ENCODE data around the gene DNAJC5. TPM values are rescaled to one million over a fixed set of nuclear protein-coding genes. Genes with fewer than 3 reads are reported as not detected.

DNAJC5 gene, protein sequence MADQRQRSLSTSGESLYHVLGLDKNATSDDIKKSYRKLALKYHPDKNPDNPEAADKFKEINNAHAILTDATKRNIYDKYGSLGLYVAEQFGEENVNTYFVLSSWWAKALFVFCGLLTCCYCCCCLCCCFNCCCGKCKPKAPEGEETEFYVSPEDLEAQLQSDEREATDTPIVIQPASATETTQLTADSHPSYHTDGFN
- total RNA-seq = 39.3 and 46.8 TPM in 2 replicates

DNA sequence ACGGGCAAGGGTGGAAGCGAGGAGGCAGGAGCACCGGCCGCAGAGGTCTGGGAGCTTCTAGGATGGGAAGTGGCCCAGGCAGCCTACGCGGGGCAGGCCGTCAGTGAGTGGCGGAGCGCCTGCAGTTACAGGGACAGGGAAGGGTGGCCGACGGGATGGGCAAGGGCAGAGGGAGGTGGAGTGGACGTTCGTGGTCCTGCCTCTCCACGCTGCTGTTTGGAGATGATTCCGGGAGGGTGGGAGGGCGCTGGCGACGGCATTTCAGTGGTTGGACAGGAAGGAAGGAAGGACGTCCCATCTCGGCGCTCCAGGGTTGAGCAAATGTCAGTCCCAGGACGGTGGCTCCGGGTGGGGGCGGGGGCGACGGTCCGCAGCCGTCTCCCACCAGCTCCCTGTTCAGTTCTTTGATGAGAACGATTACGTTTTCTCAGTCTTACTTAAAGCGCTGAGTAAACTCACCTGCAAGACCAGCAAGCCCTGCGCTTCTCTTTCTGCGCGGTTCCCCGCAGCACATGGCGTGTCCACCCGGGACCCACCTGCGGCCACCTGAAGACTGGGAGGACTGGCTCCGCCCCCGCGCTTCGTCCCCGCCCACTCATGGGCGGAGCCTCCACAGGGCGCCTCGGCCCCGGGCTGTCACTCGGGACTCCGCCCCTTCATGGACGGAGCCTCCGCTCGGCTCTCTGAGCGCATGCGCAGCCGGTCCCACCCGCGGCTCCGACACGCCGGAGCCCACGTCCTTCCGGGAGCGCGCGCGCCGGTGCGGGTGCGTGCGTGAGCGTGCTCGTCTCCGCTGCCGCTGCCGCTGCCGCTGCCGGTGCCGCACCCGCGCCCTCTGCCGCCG lies at the start of gene DNAJC5:
TSS of gene DNAJC5 (plus strand) at position 769 of the 844 bp plus-strand sequence. CDS start 33,220 bp downstream, outside the sequence.

DNA sequence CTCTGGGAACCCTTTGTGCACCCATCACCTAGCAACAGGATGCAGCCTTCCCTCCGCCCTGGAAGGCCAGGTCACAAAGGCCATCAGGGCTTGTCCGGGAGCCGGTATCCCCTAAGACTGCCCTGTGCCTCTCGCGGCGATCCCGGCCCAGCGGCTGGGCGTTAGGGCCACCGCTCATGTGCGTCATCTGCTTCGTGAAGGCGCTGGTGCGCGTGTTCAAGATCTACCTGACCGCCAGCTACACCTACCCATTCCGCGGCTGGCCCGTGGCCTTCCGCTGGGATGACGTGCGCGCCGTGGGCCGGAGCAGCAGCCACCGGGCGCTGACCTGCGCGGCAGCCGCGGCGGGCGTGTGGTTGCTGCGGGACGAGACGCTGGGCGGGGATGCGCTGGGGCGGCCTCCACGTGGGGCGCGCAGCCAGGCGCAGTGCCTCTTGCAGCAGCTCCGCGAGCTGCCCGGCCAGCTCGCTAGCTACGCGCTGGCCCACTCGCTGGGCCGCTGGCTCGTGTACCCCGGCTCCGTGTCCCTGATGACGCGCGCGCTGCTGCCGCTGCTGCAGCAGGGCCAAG lies 33.5 kb upstream of the DNAJC5 start, which contains the start of gene ABHD16B:
TSS of gene ABHD16B (plus strand) at position 134 of the 570 bp plus-strand sequence. CDS start at position 177, 43 bp downstream.

DNA sequence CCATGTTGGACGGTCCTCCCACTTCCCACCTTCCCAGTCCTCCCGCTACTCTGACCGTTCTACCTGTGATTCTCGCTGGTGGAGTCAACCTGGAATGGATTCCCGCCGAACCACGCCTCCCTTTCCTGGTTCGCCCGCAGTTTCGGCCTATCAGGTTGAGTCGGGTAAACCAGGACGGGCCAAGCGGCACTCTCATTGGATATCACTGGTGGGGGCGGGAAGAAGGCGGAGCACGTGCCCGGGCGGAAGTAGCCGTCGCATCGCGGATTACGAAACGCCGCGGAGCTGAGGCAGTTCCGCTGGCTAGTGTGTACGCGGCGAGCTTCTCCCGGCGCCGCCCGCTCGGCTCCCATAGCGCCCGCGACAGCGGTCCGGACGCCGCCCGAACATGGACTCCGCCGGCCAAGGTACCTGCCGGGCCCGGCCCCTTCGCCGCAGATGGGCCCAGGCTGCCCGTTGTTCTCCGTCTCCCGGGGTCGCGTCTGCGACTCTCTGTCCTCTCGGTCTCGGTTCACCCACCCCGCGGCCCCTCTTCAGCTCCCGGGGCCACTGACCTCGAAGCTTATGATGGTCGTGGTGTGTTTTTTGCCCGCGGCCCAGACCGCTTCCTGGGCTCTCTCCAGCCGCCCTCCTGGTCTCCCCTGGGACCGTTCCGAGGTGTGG lies 29.8 kb upstream of the DNAJC5 start, which contains the start of gene TPD52L2:
TSS of gene TPD52L2 (plus strand) at position 293 of the 663 bp plus-strand sequence. CDS start at position 389, 96 bp downstream.

DNA sequence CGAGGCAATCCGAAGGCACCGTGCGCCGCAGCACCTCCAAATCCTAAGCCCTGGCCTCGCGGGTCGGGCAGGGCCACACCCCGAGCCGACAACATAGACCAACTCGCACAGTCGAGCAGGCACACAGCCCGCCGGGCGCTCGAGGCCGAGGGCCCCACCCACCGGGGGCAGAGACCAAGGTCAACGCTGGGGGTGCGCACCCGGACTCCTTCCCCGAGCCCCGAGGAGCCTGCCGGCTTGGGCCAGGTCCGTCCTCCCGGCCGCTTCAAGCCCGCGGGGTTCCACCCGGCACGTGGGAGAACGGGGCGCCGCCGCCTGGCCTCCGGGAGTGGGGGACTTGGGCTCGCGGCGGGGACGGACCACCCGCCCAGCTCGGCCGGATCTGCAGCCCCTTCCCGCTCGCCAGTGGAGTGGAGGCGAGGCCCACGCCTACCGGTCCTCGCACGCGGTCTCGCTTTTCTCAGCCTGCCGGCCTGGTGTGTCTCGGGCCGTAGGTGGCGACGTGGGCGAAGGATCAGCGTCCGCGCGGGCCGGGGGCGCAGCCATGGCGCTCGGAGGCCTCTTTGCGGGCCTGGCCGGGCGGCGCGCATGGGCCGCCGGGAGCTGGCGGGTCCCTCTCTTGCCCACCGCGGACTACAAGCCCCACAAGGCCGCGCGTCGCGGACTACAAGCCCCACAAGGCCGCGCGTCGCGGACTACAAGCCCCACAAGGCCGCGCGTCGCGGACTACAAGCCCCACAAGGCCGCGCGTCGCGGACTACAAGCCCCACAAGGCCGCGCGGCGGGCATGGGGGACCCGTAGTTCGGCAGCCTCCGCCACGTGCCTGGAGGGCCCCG lies 61.1 kb downstream of the DNAJC5 start, which contains the start of gene UCKL1:
TSS of gene UCKL1 (minus strand) at position 590 of the 837 bp plus-strand sequence. CDS start at position 546, 44 bp downstream.

DNA sequence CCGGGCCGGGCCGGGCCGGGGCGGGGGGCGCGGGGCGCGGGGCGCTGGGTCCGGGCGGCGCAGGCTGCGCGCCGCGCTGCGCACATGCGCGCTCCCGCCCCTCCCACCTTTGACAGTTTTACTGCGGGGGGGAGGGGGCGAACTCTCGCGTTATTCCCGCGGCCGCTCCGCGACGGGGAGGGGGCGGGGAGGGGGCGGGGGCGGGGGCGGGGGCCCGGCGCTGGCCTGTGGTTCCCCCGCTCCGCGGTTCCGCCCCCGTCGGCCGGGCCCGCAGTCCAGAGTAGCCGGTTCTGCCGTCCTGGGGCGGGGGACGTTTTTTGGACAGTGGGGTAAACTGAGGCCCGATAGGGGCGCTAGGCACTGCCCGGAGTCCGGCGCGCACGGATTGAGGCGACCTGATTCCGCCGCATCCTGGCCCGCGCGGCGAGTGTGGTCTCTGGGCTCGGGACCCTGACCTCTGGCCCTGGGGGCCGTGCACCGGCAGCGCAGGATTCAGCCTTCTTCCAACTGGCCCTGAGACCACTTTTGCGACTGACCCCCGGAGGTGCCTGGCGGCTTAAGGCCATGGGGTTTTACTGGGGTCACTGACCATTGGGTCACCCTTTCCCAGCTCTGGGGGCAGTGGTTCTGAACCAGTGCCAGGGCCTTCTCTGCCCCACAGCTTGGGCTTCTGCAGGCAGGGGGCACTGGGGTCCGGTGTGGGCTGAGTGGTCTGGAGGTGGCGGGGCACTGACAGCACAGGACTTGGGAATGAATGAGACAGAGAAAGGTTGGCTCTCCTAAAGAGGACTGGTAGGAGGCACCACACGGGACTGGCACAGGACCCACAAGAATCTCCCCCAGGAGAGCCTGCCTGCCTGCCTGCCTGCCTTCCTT lies 75.2 kb downstream of the DNAJC5 start, which contains the start of gene ZNF512B:
TSS of gene ZNF512B (minus strand) at position 93 of the 876 bp plus-strand sequence. CDS start 1,980 bp downstream, outside the sequence.

DNA sequence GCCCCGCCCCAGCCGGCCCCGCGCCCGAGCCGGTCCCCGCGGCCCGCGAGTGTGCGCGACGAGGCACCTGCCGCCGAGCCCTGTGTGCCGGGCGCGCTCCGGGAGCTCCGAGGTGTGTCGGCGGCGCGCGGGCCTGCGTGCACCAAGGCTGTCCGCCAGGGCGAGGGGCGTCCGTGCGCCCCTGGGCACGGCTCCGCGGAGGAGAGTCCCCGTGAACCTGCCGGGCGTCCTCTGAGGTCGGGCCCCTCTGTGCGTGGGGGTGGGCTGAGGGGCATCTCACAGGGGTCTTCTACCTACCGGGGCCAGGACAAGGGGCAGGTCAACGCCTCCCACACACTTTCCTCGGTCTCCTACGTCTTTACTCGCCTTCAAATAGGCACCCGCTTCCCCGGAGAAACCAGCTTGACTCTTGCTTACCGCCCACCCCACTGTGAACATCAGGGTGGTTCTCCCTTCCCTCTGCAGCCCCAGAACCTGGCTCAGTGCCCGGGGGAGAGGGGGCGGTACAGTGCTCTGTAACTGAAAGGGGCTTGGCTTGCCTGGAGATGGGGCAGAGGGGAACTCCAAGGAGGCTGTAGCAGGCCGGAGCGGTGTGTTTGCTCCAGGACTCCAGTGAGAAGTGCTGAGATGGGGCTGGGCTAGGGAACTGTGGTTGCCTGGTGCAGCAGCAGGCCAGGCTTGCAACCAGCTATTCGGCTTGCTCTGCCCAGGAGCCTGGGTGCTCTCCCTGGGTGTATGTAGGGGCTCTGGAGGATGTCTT lies 84.8 kb downstream of the DNAJC5 start, which contains the start of gene SAMD10:
TSS of gene SAMD10 (minus strand) at position 86 of the 760 bp plus-strand sequence. CDS start 175 bp downstream, outside the sequence.

DNA sequence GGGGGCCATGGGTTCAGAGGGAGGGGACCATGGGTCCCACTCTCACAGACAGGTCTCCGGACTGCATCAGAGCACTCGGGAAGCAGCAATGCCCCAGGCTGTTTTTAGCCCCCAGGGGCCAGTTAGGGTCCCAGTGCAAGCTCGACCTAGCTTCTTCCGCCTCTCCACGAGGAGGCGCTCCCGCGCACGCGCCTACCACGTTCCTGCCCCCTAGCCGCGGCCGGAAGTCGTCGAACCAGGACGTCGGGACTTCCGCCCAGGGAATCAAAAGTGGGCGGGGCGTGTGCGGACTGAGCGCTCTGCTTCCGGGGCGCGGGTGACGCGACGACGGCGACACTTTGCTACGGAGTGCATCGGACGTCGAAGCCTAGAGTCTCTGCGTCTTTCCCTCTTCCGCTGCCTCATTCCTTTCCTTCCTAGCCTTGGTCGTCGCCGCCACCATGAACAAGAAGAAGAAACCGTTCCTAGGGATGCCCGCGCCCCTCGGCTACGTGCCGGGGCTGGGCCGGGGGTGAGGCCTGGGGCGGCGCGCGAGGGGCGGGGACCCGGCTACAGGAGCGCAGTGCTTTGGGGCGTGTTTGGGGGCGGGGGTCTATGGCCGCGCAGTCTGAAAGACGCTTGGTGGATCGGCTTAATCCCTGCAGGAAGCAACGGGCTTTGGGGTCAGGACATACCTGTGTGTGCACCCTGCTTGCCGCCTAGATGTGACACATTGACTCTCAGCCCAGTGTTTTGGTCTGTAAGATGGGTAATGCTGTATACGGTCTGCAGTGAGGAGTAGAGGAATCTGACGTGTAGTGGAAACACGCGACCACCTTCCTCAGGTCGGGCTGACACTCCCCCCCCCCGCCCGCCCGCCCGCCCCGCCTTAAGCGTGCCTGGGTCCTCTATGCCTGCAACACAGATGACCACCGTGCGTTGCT lies 86.1 kb downstream of the DNAJC5 start, which contains the start of gene PRPF6:
TSS of gene PRPF6 (plus strand) at position 327 of the 923 bp plus-strand sequence. CDS start at position 441, 114 bp downstream.

Other genes with a start within 250 kb of the DNAJC5 start
- 20.7 and 69.0 TPM in 2 replicates for gene STMN3, start 241.7 kb upstream of the DNAJC5 start, total RNA-seq
- gene RTEL1, start 236.8 kb upstream of the DNAJC5 start, total RNA-seq = 14.2 and 24.3 TPM in 2 replicates
- gene TNFRSF6B, start 198.5 kb upstream of the DNAJC5 start, total RNA-seq = 127 and 248 TPM in 2 replicates
- 35.5 and 39.4 TPM in 2 replicates for gene ARFRP1, start 187.2 kb upstream of the DNAJC5 start, total RNA-seq
- gene ZGPAT, start 187.1 kb upstream of the DNAJC5 start, total RNA-seq = 29.5 and 34.1 TPM in 2 replicates
- 3.9 and 6.5 TPM in 2 replicates for gene LIME1, start 158.5 kb upstream of the DNAJC5 start, total RNA-seq
- gene SLC2A4RG, start 155.3 kb upstream of the DNAJC5 start, total RNA-seq = 68.1 and 97.0 TPM in 2 replicates
- gene ZBTB46, start 63.9 kb upstream of the DNAJC5 start, total RNA-seq = 1.8 and 5.6 TPM in 2 replicates
- not detected in 2 replicates for gene ABHD16B, start 33.6 kb upstream of the DNAJC5 start, total RNA-seq
- 99.1 and 136 TPM in 2 replicates for gene TPD52L2, start 29.9 kb upstream of the DNAJC5 start, total RNA-seq
- gene UCKL1, start 61.3 kb downstream of the DNAJC5 start, total RNA-seq = 31.1 and 38.3 TPM in 2 replicates
- 8.3 and 15.5 TPM in 2 replicates for gene ZNF512B, start 74.8 kb downstream of the DNAJC5 start, total RNA-seq
- gene SAMD10, start 84.5 kb downstream of the DNAJC5 start, total RNA-seq = 6.4 and 10.3 TPM in 2 replicates
- 46.4 and 48.6 TPM in 2 replicates for gene PRPF6, start 86.0 kb downstream of the DNAJC5 start, total RNA-seq
- 0.25 TPM in 1 of 2 replicates, not detected in the other for gene C20orf204, start 141.1 kb downstream of the DNAJC5 start, total RNA-seq
- not detected in 2 replicates for gene SOX18, start 154.5 kb downstream of the DNAJC5 start, total RNA-seq
- 20.2 and 46.8 TPM in 2 replicates for gene TCEA2, start 168.1 kb downstream of the DNAJC5 start, total RNA-seq
- 9.9 and 21.3 TPM in 2 replicates for gene RGS19, start 184.4 kb downstream of the DNAJC5 start, total RNA-seq
- gene OPRL1, start 185.0 kb downstream of the DNAJC5 start, total RNA-seq = 0.33 and 1.5 TPM in 2 replicates
- gene LKAAEAR1, start 189.3 kb downstream of the DNAJC5 start, total RNA-seq = 0.49 TPM in 1 of 2 replicates, not detected in the other
- gene NPBWR2, start 212.4 kb downstream of the DNAJC5 start, total RNA-seq = not detected in 2 replicates

Measured in mesangial cell (primary cell).